ENCODE measurements around the gene CRIP2. TPM values are rescaled to one million over a fixed set of nuclear protein-coding genes. Genes with fewer than 3 reads are reported as not detected.

The CRIP2 gene
- total and polyA plus RNA-seq, 7 donors: 23.1 to 71.8 (median 32.2) TPM

- TF ChIP-seq CTCF (IDR thresholded peaks at IDR 0.05): no peak
- WGBS, 3 donors: 10 to 17% (median 15%) methylated on average over 21 of the region's 21 CpGs
- ATAC-seq (peak; percentile 33 to 60 (median 52)), DNase-seq (peak; percentile 66 to 80)
- Histone ChIP-seq H3K4me3 (peak overlapping the region; percentile 78), H3K4me1 (peaks cover 47% of the 10 kb centered on the region), H3K27ac (peak overlapping the region; percentile 67), H3K9me3 (no peaks in the 10 kb centered on the region), H3K36me3 (ENCODE audit: insufficient read depth in 1 of 2, low read depth in 1 of 2) (no peaks in the 10 kb centered on the region), H3K27me3 (ENCODE audit: insufficient read depth in 3 of 3, low read length in 2 of 3) (peaks cover 0 to 4% (median 2%) of the 10 kb centered on the region in 3 donors)
- intact Hi-C loops (cut with DNase I): no loop called here
Measured at GRCh38 chr14:105476097-105476830, 1.6 kb downstream of the CRIP2 start.

- peak overlapping the region; percentile 67 for H3K27ac ChIP-seq
- peak overlapping the region; percentile 78 for H3K4me3 ChIP-seq
- no peak for DNase-seq
- no peak for TF ChIP-seq CTCF (IDR thresholded peaks at IDR 0.05)
- ATAC-seq: no peak
- H3K9me3 ChIP-seq: no peaks in the 10 kb centered on the region
- no peaks in the 10 kb centered on the region for H3K36me3 ChIP-seq (ENCODE audit: insufficient read depth in 1 of 2, low read depth in 1 of 2)
- intact Hi-C loops (cut with DNase I): no loop called here
- peaks cover 0 to 4% (median 2%) of the 10 kb centered on the region in 3 donors for H3K27me3 ChIP-seq (ENCODE audit: insufficient read depth in 3 of 3, low read length in 2 of 3)
- peaks cover 51% of the 10 kb centered on the region for H3K4me1 ChIP-seq
- WGBS, 3 donors: 21 to 38% (median 25%) methylated on average over 13 to 16 of the region's 16 CpGs
Measured at GRCh38 chr14:105476831-105477659, 2.4 kb downstream of the CRIP2 start.

- Histone ChIP-seq H3K9me3 (no peaks in the 10 kb centered on the region), H3K4me1 (peaks cover 48% of the 10 kb centered on the region), H3K27ac (no peak overlapping the region), H3K36me3 (ENCODE audit: insufficient read depth in 1 of 2, low read depth in 1 of 2) (no peaks in the 10 kb centered on the region), H3K4me3 (peak overlapping the region; percentile 78), H3K27me3 (ENCODE audit: insufficient read depth in 3 of 3, low read length in 2 of 3) (peaks cover 0 to 4% (median 2%) of the 10 kb centered on the region in 3 donors)
- WGBS, 3 donors: 72 to 83% (median 76%) methylated on average over 31 to 53 of the region's 56 CpGs
- intact Hi-C loops (cut with DNase I): no loop called here
- no peak for DNase-seq
- no peak for ATAC-seq
- no peak for TF ChIP-seq CTCF (IDR thresholded peaks at IDR 0.05)
Measured at GRCh38 chr14:105477660-105478397, 3.2 kb downstream of the CRIP2 start.

GRCh38 chr14:105478398-105479251, 4.0 kb downstream of the CRIP2 start:
- Histone ChIP-seq H3K27ac (no peak overlapping the region), H3K4me1 (peaks cover 50% of the 10 kb centered on the region), H3K9me3 (no peaks in the 10 kb centered on the region), H3K36me3 (ENCODE audit: insufficient read depth in 1 of 2, low read depth in 1 of 2) (no peaks in the 10 kb centered on the region), H3K27me3 (ENCODE audit: insufficient read depth in 3 of 3, low read length in 2 of 3) (peaks cover 0 to 4% (median 2%) of the 10 kb centered on the region in 3 donors), H3K4me3 (no peak overlapping the region)
- no peak for ATAC-seq
- intact Hi-C loops (cut with DNase I): no loop called here
- TF ChIP-seq CTCF (IDR thresholded peaks at IDR 0.05): no peak
- no peak for DNase-seq
- WGBS, 3 donors: 74 to 78% (median 78%) methylated on average over 54 to 81 of the region's 81 CpGs
